ENCODE results near the gene IGFL3.

GRCh38 chr19:46162731-46163130 is 38.2 kb upstream of the IGFL3 start:
- TF ChIP-seq ZNF281 (CRISPR knock-in tag; IDR thresholded peaks at IDR 0.05) = no peak
- no peak for TF ChIP-seq SMAD4 (CRISPR knock-in tag; IDR thresholded peaks at IDR 0.05)
- no peak for TF ChIP-seq CTCF (IDR thresholded peaks at IDR 0.05)

All from WTC11 (cell line).